Measurements from ENCODE around the gene SDHA. TPM values are rescaled to one million over a fixed set of nuclear protein-coding genes. Genes with fewer than 3 reads are reported as not detected.
"Not testable (repeated sequence)": the region's sequence is repeated elsewhere in the genome, so short reads cannot be mapped to it uniquely, and the experiment has no call there.

SDHA gene
- total RNA-seq, 2 donors from 2014 or later: 242 to 366 TPM

DNA sequence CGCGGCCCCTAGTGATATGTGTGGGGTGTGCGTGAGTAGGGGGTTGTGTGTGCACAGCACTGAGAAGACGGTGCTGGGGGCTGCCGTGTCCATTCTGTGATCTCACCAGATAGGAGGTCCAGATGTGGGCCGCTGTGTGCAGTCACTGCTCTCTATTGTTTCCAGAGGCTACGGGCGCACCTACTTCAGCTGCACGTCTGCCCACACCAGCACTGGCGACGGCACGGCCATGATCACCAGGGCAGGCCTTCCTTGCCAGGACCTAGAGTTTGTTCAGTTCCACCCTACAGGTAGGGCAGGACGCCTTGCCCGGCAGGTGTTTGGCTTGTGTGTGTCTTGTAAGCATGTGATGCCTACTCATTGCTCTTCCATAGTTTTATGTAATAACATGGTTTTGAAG, 12.6 kb downstream of the SDHA start:
- Histone ChIP-seq H3K27me3 (no peaks in the 10 kb centered on the region), H3K4me1 (no peaks in the 10 kb centered on the region), H3K36me3 (peaks cover 96% of the 10 kb centered on the region), H3K4me3 (no peak overlapping the region), H3K27ac (no peak overlapping the region), H3K9me3 (no peaks in the 10 kb centered on the region)
- TF ChIP-seq CTCF (IDR thresholded peaks at IDR 0.05): no peak
- no peak for DNase-seq (ENCODE audit: low spot score)

DNA sequence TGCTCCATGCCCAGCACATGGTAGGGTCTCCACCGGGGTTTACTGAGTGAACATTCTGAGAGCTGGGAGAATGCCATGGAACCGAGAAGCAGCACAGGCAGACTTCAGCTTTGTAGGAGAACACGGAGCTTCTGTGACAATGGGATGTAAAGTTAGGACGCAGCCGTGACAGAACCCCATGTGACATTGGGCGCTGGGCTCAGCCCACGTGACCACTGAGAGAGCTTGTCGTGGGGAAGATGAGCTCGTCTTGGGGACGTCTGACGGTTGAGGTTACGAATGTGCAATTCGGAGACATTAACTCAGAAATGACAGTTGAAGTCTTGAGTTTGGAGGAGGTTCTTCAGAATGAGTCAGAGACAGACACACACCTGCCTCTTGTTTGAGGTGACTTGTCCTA, 13.5 kb downstream of the SDHA start:
- Histone ChIP-seq H3K27me3 (no peaks in the 10 kb centered on the region), H3K9me3 (no peaks in the 10 kb centered on the region), H3K36me3 (peaks cover 94% of the 10 kb centered on the region), H3K27ac (no peak overlapping the region), H3K4me1 (no peaks in the 10 kb centered on the region), H3K4me3 (no peak overlapping the region)
- no peak for DNase-seq (ENCODE audit: low spot score)
- no peak for TF ChIP-seq CTCF (IDR thresholded peaks at IDR 0.05)

DNA sequence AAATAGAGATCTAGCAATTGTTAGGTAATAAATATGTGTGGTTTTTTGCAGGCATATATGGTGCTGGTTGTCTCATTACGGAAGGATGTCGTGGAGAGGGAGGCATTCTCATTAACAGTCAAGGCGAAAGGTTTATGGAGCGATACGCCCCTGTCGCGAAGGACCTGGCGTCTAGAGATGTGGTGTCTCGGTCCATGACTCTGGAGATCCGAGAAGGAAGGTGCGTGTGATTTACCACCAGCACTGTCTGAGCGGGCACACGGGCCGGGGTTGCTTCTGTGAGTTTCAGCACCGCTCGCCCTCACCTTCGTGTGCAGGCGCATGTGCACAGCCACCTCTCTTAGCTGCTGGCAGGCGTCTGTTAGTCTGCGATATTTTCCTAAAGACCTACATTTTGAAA, 15.3 kb downstream of the SDHA start:
- H3K4me3 ChIP-seq; DNase-seq (ENCODE audit: low spot score); H3K27me3 ChIP-seq; H3K27ac ChIP-seq; H3K9me3 ChIP-seq; H3K4me1 ChIP-seq: not testable (repeated sequence)
- peaks cover 83% of the 10 kb centered on the region for H3K36me3 ChIP-seq

DNA sequence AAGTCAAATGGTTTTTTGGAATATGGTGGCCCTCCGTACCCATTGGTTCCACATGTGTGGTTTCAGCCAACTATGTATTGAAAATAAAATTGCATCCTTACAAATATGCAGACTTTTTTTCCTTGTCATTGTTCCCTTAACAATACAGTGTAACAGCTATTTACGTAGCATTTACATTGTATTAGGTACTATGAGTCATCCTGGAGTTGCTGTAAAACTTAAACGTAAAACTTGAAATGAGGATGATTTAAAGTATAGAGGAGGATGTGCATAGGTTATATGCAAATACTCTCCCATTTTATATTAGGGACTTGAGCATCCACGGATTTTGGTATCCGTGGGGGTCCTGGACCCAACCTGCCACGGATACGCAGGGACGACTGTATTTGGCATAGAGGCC, 16.3 kb downstream of the SDHA start:
- Histone ChIP-seq H3K36me3 (peaks cover 80% of the 10 kb centered on the region), H3K9me3 (no peaks in the 10 kb centered on the region), H3K4me1 (no peaks in the 10 kb centered on the region), H3K27ac (no peak overlapping the region), H3K27me3 (no peaks in the 10 kb centered on the region), H3K4me3 (no peak overlapping the region)
- TF ChIP-seq CTCF (IDR thresholded peaks at IDR 0.05): no peak
- DNase-seq (ENCODE audit: low spot score): no peak

DNA sequence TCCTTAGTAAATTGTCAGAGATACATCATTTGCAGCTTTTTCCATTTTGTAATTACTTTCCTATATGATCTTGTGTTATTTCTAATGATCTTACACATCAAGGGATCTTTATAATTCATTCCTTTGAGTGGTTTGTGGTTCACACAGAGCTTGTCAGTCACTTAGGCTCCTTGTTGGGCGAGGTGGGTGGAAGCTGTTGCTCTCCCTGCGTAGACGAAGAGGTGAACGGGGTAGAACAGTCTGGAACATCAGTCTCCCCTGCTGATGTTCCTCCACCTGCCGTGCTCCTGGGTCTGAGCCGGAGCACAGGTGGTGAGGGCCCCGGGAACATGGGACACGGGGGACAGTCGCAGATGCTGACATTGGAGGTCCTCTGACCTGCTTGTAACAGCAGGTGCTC, 17.4 kb downstream of the SDHA start:
- peaks cover 80% of the 10 kb centered on the region for H3K36me3 ChIP-seq
- H3K27me3 ChIP-seq; H3K4me1 ChIP-seq; H3K4me3 ChIP-seq; H3K9me3 ChIP-seq; DNase-seq (ENCODE audit: low spot score); H3K27ac ChIP-seq: not testable (repeated sequence)

- not testable (repeated sequence) for H3K4me3 ChIP-seq; H3K27me3 ChIP-seq; H3K9me3 ChIP-seq; H3K4me1 ChIP-seq; H3K27ac ChIP-seq; DNase-seq (ENCODE audit: low spot score)
- H3K36me3 ChIP-seq: peaks cover 81% of the 10 kb centered on the region
Measured at GRCh38 chr5:237931-238330, 19.8 kb downstream of the SDHA start.

DNA sequence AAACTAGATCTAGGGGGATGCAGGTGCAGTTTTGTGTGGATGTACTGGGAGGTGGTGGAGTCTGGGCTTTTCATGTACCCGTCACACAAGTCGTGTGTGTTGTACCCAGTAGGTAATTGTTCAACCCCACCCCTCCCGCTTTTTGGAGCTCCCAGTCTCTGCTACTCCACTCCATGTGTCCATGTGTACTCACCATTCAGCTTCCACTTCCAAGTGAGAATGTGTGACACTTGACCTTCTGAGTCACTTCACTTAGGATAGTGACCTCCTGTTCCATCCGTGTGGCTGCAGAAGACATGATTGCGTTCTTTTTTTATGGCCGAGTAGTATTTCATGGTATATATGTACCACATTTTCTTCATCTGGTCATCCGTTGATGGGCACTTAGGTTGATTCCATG, 22.4 kb downstream of the SDHA start:
- H3K36me3 ChIP-seq: peaks cover 83% of the 10 kb centered on the region
- not testable (repeated sequence) for H3K27ac ChIP-seq; H3K4me1 ChIP-seq; DNase-seq (ENCODE audit: low spot score); H3K9me3 ChIP-seq; H3K4me3 ChIP-seq; H3K27me3 ChIP-seq

GRCh38 chr5:241045-241669, 23.0 kb downstream of the SDHA start:
- not testable (repeated sequence) for H3K27me3 ChIP-seq; H3K9me3 ChIP-seq; H3K27ac ChIP-seq; DNase-seq (ENCODE audit: low spot score); H3K4me3 ChIP-seq; H3K4me1 ChIP-seq
- H3K36me3 ChIP-seq: peaks cover 84% of the 10 kb centered on the region

DNA sequence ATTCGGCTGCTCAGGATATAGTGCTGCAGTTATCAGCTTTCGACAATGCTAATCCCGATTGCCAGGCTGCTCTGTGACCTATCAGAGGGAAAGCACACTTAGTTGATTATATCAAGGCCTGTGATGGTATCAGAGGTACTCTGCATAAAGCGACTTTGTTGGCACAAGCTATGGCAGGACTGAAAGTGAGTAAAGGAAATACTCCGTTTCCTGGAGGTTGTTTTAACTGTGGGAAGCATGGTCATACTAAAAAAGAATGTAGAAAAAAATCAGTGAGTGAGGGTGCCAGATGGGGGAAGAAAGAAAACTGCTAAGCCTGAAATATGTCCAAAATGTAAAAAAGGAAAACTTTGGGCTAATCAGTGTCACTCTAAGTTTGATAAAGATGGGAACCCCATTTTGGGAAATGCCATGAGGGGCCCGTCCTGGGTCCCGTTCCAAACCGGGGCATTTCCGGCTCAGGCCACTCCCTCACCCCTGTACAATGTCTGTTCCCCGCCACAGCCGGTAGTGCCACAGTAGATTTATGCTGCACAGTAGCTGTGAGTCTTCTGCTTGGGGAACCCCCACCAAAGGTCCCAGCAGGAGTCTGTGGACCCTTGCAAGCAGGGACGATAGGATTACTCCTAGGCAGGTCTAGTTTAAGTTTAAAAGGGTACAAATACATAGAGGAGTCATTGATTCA, 25.7 kb downstream of the SDHA start:
- H3K36me3 ChIP-seq: peaks cover 83% of the 10 kb centered on the region
- not testable (repeated sequence) for H3K4me3 ChIP-seq

DNA sequence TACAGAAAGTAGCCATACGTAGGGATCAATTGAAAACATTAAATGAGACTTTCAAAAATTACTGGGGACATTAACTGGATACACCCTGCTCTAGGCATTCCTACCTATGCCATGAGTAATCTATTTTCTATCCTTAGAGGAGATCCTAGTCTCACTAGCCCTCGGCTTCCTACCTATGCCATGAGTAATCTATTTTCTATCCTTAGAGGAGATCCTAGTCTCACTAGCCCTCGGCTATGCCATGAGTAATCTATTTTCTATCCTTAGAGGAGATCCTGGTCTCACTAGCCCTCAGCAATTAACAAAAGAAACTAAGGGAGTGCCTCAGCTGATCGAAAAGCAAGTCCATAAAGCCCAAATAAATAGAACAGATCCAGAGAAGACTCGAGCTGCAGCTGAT, 27.6 kb downstream of the SDHA start:
- H3K4me1 ChIP-seq; DNase-seq (ENCODE audit: low spot score); H3K27ac ChIP-seq; H3K9me3 ChIP-seq; H3K27me3 ChIP-seq; H3K4me3 ChIP-seq: not testable (repeated sequence)
- H3K36me3 ChIP-seq: peaks cover 83% of the 10 kb centered on the region

More for the DNA sequence above, 25.7 kb downstream of the SDHA start:
- not testable (repeated sequence) for H3K9me3 ChIP-seq; H3K27me3 ChIP-seq; H3K27ac ChIP-seq; H3K4me1 ChIP-seq; DNase-seq (ENCODE audit: low spot score)

GRCh38 chr5:250396-250795, 32.3 kb downstream of the SDHA start:
- DNase-seq (ENCODE audit: low spot score); H3K27ac ChIP-seq; H3K27me3 ChIP-seq; H3K9me3 ChIP-seq; H3K4me1 ChIP-seq; H3K4me3 ChIP-seq: not testable (repeated sequence)
- H3K36me3 ChIP-seq: peaks cover 73% of the 10 kb centered on the region

DNA sequence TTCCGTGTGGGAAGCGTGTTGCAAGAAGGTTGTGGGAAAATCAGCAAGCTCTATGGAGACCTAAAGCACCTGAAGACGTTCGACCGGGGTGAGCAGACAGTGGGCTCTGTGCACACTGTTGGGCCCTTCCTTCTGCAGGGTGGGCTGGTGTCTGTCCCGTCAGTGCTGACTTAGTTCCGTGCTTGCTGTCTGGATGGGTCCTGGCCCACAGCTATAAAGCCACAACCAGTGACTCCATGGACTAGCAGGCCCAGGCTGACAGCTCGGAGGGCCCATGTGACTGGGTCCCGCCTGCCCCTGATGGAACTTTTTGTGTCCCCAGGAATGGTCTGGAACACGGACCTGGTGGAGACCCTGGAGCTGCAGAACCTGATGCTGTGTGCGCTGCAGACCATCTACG, 32.9 kb downstream of the SDHA start:
- H3K36me3 ChIP-seq: peaks cover 68% of the 10 kb centered on the region
- H3K4me1 ChIP-seq; H3K9me3 ChIP-seq; H3K27me3 ChIP-seq; DNase-seq (ENCODE audit: low spot score); H3K27ac ChIP-seq; H3K4me3 ChIP-seq: not testable (repeated sequence)
